Esophagus muscularis mucosa (tissue), 4 donors: ENCODE results near the gene ZNF263.

ENCODE experiments used
- CTCF ChIP-seq, 3 experiments: fragments of 200-600 bp in 2 of 3; fragments of 450-650 bp in 1 of 3; sonication (generic) in 2 of 3; IDR thresholded peaks; one replicate each; pipeline ENCODE4 v1.5.1; 2017 to 2019; ENCODE audit warnings: antibody characterized with exemption in 3 of 3, mild to moderate bottlenecking in 2 of 3, moderate library complexity in 1 of 3
- EP300 ChIP-seq: sonication (generic); formaldehyde crosslinking; IDR thresholded peaks from one replicate; pipeline ENCODE4 v1.6.1; 2017; ENCODE audit warnings: antibody characterized with exemption
- POLR2A ChIP-seq: fragments of 450-650 bp; IDR thresholded peaks from one replicate; pipeline ENCODE4 v1.6.1; 2017; ENCODE audit warnings: antibody characterized with exemption, moderate library complexity, mild to moderate bottlenecking, low read depth
- POLR2AphosphoS5 ChIP-seq, 2 donors: sonication (generic); formaldehyde crosslinking; IDR thresholded peaks; one replicate each; pipeline ENCODE4 v1.6.1; 2017; ENCODE audit warnings: antibody characterized with exemption in 2 of 2

GRCh38 chr16:3282103-3282729 lies 1.1 kb upstream of the ZNF263 start:
- TF ChIP-seq POLR2AphosphoS5 (IDR thresholded peaks at IDR 0.05) (no peak), CTCF (IDR thresholded peaks at IDR 0.05) (no peak), POLR2A (no peak), EP300 (no peak)
